SH-SY5Y (cell line): Measurements from ENCODE around the gene CPPED1.

Source experiments
- GATA2 ChIP-seq: IDR thresholded peaks from 2 replicates; pipeline ENCODE4 v1.6.1; 2011; ENCODE audit warnings: mild to moderate bottlenecking, low read depth, low read length
- GATA3 ChIP-seq: IDR thresholded peaks from 2 replicates; pipeline ENCODE4 v1.6.1; 2011; ENCODE audit warnings: low read depth, mild to moderate bottlenecking, low read length, moderate library complexity

CPPED1 gene

DNA sequence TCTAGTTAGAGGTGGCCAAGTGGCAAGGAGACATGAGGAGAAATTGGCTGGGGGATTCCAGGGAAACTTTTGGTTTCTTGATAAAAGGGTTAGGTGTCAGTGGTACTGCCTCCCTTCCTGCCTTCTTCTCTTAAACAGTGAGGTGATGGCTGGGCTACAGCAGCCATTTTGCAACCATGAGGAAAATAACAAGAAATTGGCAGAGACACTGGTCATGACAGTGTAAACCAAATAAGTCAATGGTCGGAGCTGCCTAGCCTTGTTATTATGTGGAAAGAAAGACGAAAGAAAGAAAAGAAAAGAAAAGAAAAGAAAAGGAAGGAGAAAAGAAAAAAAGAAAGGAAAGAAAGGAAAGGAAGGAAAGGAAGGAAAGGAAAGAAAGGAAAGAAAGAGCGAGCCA lies 63.9 kb downstream of the CPPED1 start:
- TF ChIP-seq GATA2 (no peak), GATA3 (no peak)

GRCh38 chr16:12737563-12737962 lies 66.1 kb downstream of the CPPED1 start:
- TF ChIP-seq GATA3 = no peak
- no peak for TF ChIP-seq GATA2

- TF ChIP-seq GATA3 (no peak), GATA2 (no peak)
Measured at GRCh38 chr16:12735805-12736204, 67.9 kb downstream of the CPPED1 start.

- TF ChIP-seq GATA3 = no peak
- TF ChIP-seq GATA2 = no peak
Measured at GRCh38 chr16:12732600-12732999, 71.1 kb downstream of the CPPED1 start.

DNA sequence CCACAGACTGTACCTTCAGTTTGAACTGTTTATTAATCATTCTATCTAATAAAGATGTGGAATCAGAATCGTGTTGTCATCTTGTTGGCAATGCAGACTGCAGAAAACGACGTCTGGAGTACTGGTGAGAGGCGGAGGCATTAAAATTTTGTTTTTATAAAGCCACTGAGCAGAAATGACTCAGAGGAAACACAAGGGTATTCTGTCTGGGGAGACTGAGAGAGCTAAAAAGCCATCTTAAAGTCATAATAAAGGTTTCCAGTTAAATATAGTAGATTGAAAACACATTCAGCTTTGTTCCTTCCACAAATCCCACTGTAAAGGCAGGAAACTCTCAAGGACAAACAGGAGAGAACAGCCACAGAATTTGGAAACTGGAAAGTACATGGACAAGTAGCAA lies 74.2 kb downstream of the CPPED1 start:
- TF ChIP-seq GATA2 (no peak), GATA3 (no peak)

- TF ChIP-seq GATA2 = no peak
- TF ChIP-seq GATA3 = no peak
Measured at GRCh38 chr16:12728469-12728868, 75.2 kb downstream of the CPPED1 start.

DNA sequence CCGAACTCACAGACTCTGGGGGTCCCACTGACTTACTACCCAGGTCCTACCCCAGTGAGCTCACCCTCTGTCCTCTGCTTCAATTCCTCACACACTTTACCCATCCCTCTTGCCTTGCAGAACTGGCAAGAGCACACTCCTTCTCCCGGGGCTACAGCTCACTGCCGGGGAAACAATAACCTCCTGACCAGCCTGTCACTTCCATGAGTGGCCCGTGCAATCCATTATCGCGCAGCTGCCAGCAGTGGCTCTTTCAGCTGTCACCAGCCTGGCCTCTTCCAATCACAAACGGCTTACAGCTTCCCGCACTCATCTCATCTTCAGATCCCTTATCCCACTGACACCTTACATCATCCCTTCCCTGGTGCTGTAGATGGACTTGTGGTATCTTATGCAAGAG lies 79.5 kb downstream of the CPPED1 start:
- no peak for TF ChIP-seq GATA2
- no peak for TF ChIP-seq GATA3

DNA sequence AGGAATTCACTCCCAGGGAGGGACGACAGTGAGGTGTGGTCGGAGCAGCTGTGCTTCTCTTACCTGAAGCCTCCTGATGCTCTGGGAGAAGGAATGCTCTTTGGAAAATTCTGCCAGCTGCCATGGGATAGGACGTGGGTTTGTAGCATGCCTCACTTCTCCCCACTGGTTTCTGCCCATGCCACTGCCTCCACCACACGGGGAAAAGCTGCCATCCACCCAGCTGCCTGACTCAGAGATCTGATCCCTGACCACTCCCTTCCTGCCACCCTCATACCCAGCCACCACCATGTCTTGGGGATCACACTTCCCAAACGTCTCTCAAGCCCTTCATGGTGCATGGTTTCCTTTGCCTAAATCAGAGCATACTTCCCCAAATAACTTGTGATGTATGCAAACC lies 80.0 kb downstream of the CPPED1 start:
- TF ChIP-seq GATA2 (no peak), GATA3 (no peak)

DNA sequence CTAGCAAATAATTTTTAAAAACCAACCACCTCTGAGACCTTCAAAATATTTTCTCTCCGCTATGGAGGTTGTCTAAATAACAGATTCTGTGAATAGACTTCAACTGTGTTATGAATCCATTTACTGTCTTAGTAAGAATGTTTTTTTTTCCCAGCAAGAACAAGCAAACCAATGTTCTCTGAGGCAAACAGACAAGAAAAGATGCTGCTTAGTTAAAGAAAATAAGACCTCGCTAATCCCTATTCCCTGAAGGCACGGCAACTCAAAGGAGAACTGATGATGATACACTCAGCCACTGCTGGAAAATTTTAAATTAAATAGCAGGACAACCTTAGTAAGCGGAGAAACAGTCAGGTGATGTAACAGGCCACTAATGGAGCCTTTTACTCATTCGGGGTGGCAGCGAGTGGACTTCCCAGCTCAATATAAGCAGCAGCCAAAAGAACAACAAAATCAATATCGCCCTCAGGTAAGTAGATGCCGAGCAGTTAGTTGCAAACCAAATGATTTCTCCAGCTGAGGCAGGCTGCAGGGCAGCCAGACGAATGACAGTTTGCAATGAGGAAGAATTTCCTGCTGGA lies 81.8 kb downstream of the CPPED1 start:
- TF ChIP-seq GATA2 (no peak), GATA3 (no peak)

DNA sequence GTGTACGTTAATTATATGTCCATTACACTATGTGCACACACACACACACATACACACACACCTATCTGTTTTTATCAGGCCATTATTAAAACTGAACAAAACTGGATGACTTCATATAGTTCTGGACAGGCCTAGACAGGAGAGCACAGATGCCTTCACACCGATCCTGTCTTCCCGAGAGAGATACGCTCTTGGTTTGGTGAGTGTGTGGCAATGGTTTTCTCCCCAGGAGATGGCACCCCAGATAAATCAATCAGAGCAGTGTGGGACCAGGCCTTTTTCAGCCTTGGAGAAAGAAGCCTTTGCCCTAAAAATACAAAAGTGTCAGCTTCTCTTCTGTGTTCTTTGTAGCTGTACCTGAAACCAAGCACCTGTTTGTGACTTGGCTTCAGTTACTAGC lies 83.7 kb downstream of the CPPED1 start:
- no peak for TF ChIP-seq GATA3
- no peak for TF ChIP-seq GATA2

DNA sequence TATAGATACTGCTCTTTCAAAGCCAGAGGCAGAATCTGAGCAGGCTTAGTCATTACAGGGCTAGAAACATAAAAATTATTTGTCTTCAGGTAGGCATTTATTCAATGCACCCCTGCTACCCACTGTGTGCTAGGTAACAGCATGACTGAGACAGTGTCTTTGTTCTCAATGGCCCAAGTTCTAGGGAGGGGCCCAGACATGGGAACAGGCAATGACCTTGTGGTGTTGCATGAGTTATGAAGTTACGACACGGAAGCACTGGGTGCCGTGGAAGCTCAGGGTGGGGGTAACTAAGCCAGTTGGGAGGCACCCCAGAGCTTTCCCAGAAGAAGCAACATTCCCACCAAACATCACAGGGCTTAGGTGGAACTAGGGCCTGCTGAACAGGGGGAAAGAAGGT lies 87.0 kb downstream of the CPPED1 start:
- TF ChIP-seq GATA3 (no peak), GATA2 (no peak)

- TF ChIP-seq GATA2 = no peak
- TF ChIP-seq GATA3 = no peak
Measured at GRCh38 chr16:12709807-12710206, 93.9 kb downstream of the CPPED1 start.

- TF ChIP-seq GATA3 (no peak), GATA2 (no peak)
Measured at GRCh38 chr16:12708266-12708665, 95.4 kb downstream of the CPPED1 start.

DNA sequence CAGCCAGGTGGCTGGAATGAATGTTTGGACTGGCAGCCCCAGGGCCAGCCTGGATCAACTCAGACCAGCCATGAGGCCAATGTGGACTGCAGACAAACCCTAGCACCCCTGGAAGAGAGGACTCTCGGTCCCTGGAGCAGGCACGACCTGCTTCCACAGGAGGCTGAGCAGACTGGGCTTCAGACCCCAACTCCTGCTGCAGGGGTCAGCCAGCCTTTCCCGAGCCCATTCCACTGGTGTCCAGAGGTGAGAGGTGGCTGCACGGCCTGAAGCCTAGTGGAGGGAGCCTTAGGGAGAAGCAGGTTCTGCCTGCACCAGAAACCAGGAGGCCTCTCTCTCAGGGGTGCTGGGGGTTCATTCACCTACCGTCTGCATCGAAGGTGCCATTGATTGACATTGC lies 97.1 kb downstream of the CPPED1 start:
- TF ChIP-seq GATA3 (no peak), GATA2 (no peak)

- TF ChIP-seq GATA2 (no peak), GATA3 (no peak)
Measured at GRCh38 chr16:12704492-12705111, 99.1 kb downstream of the CPPED1 start.

DNA sequence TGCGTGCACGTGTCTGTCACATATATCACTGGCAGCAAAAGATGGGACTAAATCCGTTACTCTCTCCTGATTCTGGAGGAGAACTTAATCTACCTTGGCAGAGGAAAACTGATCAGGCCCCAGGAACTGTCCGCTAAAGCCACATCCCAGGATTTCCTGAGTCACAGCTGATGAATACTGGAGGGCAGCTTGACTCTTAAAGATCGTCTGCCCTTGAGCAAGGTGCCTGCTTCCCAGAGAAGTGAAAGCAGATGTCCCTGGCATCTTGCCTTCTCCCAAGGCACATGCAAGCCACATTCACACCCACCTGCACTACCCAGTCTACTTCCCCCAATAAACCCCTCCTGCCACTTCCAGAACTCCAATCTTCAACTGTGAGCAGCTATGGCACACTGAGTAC lies 99.8 kb downstream of the CPPED1 start:
- TF ChIP-seq GATA3 (no peak), GATA2 (no peak)

GRCh38 chr16:12700161-12700560 lies 103.5 kb downstream of the CPPED1 start:
- TF ChIP-seq GATA2 (no peak), GATA3 (no peak)
